HG02798 (cell line): ENCODE results near the gene SSH2.
"Not testable (repeated sequence)": the region's sequence is repeated elsewhere in the genome, so short reads cannot be mapped to it uniquely, and the experiment has no call there.

Experiments
- ATAC-seq: cut with Tn5 transposase; IDR thresholded peaks from one replicate; pipeline ENCODE4 v1.9.1; 2021; ENCODE audit warnings: mild to moderate bottlenecking; ENCODE audit not compliant: unreplicated experiment, poor library complexity

Gene SSH2

GRCh38 chr17:29749045-29749825 lies 180.8 kb downstream of the SSH2 start:
- ATAC-seq: no peak

DNA sequence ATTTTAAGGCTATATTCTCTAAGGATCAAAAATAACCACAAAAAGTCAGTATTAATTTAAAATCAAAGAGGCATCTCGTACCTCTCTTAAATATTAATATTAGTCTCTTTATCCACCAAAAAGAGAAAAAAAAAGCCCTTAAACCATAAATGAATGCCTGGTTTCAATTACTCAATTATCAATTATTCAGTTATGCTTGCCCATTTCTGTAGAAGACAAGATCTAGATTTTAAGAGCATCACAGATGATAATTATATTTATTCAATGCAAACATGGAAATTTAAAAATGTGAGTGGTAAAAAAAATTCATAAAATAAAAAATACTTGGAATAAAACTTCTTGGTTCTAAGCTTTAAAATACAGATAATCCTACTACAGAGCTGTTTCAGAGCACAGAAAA lies 181.6 kb downstream of the SSH2 start:
- ATAC-seq: no peak

DNA sequence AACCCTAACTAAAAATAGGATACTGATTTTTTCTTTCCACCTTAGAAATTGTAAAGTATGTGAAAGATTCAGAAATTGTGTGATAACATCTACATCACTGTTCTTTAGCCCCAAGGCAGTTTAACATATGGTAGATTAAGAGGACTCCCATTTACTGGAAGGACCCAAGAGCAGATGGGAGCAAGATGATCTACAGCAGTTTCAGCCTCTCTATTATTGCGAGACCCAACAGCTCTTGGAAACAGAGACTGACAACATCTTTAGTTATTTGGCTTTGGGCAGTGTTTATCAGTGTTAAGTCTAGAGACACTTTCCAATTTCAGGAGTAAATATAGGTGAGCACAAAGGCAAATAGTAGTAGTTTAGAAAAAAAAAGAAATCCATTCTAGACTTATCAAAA lies 182.4 kb downstream of the SSH2 start:
- ATAC-seq: no peak

- ATAC-seq: no peak
These were observed 183.4 kb downstream of the SSH2 start for GRCh38 chr17:29746669-29747068.

DNA sequence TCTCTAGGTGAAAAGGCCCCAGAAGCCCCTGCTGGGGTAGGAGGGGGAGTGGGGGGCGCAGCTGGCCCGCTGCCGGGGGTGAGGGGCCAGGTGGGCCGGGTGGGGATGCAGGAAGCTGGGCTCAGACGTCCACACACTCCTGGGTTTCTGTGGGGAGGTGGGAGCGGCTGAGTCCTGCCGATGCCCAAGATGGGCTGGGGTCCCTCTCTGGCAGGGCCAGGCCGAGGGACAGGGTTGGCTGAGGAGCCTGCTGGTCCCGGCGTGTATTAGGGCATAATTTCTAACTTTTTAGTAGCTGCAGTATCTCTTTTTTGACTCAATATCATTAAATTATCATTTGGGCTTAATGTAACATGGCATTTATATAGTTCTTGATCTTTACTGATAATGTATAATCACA lies 185.9 kb downstream of the SSH2 start:
- ATAC-seq: no peak

GRCh38 chr17:29742210-29742513 lies 187.9 kb downstream of the SSH2 start:
- no peak for ATAC-seq

DNA sequence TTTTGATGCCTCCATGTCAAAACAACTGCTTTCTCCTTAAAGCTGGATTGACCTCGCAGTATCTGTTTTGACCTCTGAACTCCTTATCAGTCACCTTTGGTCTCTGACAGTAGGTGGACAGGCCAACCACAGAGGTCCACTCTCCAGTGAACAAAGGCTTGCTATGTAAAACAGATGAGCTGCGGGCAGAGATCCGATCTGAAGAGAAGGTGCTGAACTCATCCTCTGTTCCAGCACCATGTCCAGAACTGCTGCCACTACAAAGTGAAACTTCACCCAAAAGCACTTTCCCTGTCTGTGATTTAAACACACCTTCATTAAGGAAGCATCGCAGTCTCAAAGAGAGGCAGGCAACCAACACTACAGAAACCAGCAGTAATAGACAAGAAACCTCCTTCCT lies 190.0 kb downstream of the SSH2 start:
- no peak for ATAC-seq

- ATAC-seq: no peak
These were observed 195.4 kb downstream of the SSH2 start for GRCh38 chr17:29734640-29735039.

- no peak for ATAC-seq
These were observed 196.9 kb downstream of the SSH2 start for GRCh38 chr17:29733166-29733565.

- no peak for ATAC-seq
These were observed 197.4 kb downstream of the SSH2 start for GRCh38 chr17:29732613-29733012.

DNA sequence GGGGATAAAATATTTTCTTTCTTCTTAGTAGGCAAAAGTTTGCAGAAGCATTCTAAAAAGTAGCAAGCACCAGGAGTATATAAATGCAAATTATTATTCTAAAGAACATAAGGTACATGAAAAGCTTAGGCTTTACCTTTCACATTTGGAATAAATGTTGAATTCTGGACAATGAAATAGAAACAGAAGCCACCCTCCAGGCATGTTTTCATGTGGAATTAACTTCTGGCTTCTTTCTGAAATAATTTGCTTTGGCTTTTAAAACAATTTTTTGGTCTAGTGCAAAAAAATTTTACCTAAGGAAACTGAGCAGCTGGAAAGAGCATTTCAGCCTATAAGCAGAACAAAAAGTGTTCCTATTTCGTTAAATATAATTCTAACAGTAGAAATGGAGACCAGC lies 197.8 kb downstream of the SSH2 start:
- no peak for ATAC-seq

GRCh38 chr17:29731589-29731929 lies 198.5 kb downstream of the SSH2 start:
- no peak for ATAC-seq

DNA sequence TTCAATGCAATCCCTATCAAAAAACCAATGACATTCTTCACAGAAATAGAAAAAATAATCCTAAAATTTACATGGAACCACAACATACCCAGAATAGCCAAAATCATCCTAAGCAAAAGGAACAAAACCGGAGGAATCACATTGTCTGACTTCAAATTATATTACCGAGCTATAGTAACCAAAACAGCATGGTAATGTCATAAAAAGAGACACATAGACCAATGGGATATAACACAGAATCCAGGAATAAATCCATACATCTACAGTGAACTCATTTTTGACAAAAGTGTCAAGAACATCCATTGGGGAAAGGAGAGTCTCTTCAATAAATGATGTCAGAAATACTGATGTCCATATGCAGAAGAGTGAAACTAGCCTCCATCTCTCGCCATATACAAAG lies 201.5 kb downstream of the SSH2 start:
- no peak for ATAC-seq

GRCh38 chr17:29726715-29727252 lies 203.2 kb downstream of the SSH2 start:
- ATAC-seq: no peak

GRCh38 chr17:29725408-29725807 lies 204.6 kb downstream of the SSH2 start:
- not testable (repeated sequence) for ATAC-seq

GRCh38 chr17:29723278-29724047 lies 206.6 kb downstream of the SSH2 start:
- ATAC-seq: no peak

DNA sequence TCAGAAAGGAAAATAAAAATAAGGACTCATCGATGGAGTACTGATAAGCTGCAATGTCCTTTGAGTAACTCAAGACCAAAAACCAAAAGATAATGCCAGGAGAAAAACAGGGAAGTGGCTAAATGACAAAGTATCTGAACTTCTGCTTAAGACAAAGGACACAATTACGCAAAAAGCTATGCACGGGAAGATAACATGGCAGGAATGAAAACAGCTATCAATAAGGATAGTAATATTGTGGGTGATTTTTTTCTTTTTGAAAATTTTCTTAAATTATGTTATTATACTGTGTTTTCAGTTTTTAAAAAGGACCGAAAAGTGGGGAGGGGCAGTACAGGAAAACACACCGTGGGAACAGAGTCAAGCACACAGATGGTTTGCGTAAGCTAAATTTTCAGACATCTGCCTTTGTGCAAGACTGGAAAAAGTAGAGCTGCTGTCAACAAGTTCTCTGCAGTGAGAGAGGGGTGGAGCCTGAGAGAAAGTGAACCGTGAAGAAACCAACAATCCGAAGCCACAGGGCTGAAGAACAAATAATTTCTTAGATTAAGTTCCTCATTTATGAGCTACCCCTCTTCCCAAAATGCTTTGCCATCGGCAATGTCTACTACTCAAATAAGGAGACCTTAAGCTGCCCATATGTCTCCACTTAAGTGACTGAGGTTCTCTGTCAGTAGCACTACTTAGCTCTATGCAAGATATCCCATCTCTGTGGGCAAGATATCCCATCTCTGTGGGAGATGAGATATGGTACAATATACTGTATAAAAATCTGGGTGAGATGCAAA lies 207.4 kb downstream of the SSH2 start:
- peak; percentile 86 for ATAC-seq

DNA sequence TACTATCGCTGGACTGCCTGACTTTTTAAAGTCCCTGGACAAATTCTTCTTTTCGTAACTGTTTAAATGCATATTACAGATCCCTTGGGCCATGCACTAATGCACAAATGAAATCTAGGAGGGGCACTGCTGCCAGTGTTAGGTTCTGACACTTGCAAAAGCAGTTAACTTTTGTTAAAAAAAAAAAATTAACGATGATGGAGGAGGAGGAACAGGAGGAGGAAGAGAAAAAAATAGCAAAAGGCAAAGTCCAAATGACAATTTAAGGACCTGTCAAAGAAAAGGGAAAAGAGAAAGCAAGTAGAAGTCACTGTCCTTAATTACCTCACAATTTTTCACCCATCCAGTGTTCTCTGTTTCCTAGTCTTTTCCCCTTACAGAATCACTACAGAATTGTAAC lies 209.5 kb downstream of the SSH2 start:
- ATAC-seq: no peak

DNA sequence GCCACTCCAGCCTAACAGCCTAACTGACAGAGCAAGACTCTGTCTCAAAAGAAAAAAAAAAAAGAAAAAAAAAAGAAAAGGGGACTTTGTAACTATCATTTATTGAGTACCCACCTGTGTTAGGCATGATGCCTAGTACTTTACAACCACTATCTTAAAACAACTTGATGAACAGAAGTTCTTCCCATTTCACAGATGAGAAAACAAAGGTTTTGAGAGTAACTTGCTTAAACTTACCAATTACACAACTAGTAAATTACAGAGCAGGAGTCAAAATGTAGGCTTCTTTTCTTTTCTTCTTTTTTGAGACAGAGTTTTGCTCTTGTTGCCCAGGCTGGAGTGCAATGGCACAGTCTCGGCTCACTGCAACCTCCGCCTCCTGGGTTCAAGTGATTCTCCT lies 210.6 kb downstream of the SSH2 start:
- no peak for ATAC-seq

GRCh38 chr17:29718446-29719039 lies 211.5 kb downstream of the SSH2 start:
- no peak for ATAC-seq

DNA sequence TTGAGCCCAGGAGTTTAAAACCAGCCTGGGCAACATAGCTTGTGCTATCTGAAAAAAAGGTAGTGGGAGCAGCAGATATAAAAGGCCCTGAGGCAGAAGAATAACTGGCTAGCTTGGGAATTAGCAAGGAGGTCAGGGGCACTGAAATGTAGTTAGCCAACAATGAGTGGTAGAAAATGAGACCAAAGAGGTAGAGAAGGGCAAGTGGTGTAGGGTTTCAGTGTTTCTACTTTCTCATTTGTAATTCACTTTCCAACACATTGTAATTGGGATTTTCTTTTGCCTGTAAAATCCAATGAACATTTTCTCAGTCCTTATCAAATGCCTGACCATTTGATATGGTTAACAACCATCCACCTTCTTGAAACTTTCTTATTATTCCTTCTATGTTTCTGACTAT lies 212.2 kb downstream of the SSH2 start:
- ATAC-seq: no peak
